ENCODE results near the gene KRT16.

DNA sequence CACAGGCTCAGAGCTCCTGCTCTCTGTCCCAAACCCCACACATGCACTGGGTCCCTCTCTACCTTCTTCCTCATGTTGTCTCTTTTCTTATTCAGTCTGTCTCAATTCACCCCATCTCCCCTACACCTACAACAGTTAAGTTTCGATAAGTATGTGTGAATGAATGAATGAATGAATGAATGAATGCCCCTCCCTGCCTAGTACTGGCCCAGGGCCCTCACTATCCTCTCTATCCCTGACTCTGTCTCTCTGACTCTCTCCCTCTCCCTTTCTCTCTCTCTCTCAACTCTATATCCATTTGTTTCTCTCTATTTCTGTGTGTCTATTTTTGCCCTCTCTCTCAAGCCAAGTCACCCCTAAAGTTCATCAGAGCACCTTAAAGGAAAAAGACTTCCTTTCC, 34.0 kb downstream of the KRT16 start:
- TF ChIP-seq, protein P1, sequence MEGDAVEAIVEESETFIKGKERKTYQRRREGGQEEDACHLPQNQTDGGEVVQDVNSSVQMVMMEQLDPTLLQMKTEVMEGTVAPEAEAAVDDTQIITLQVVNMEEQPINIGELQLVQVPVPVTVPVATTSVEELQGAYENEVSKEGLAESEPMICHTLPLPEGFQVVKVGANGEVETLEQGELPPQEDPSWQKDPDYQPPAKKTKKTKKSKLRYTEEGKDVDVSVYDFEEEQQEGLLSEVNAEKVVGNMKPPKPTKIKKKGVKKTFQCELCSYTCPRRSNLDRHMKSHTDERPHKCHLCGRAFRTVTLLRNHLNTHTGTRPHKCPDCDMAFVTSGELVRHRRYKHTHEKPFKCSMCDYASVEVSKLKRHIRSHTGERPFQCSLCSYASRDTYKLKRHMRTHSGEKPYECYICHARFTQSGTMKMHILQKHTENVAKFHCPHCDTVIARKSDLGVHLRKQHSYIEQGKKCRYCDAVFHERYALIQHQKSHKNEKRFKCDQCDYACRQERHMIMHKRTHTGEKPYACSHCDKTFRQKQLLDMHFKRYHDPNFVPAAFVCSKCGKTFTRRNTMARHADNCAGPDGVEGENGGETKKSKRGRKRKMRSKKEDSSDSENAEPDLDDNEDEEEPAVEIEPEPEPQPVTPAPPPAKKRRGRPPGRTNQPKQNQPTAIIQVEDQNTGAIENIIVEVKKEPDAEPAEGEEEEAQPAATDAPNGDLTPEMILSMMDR (IDR thresholded peaks at IDR 0.05; ENCODE audit: control extremely low read depth in 1 of 3, insufficient read depth in 1 of 3, low read depth in 1 of 3, low read length in 3 of 3) = no peak
- TF ChIP-seq CBX8 (IDR thresholded peaks at IDR 0.05; ENCODE audit: borderline replicate concordance, low read depth, low read length) (no peak), SRF (IDR thresholded peaks at IDR 0.05; ENCODE audit: low read depth, low read length) (no peak), YY1 (IDR thresholded peaks at IDR 0.05; ENCODE audit: low read depth, low read length) (no peak), POLR2A (IDR thresholded peaks at IDR 0.05; ENCODE audit: control extremely low read depth in 1 of 2, low read depth in 2 of 2, low read length in 2 of 2) (no peak), NANOG (IDR thresholded peaks at IDR 0.05; ENCODE audit: insufficient read depth, low read depth, low read length, poor library complexity, severe bottlenecking) (no peak), SIN3A (conservative IDR thresholded peaks at IDR 0.05 in 1 of 2, IDR thresholded peaks at IDR 0.05 in 1 of 2; ENCODE audit: low read depth in 1 of 2, low read length in 2 of 2) (no peak), SUZ12 (IDR thresholded peaks at IDR 0.05; ENCODE audit: low read length) (no peak), RAD21 (IDR thresholded peaks at IDR 0.05 in 1 of 2, conservative IDR thresholded peaks at IDR 0.05 in 1 of 2; ENCODE audit: low read depth in 2 of 2, low read length in 2 of 2) (no peak)
- TF ChIP-seq, protein P2, sequence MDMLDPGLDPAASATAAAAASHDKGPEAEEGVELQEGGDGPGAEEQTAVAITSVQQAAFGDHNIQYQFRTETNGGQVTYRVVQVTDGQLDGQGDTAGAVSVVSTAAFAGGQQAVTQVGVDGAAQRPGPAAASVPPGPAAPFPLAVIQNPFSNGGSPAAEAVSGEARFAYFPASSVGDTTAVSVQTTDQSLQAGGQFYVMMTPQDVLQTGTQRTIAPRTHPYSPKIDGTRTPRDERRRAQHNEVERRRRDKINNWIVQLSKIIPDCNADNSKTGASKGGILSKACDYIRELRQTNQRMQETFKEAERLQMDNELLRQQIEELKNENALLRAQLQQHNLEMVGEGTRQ (IDR thresholded peaks at IDR 0.05; ENCODE audit: low read length) = no peak
- TF ChIP-seq, protein P3, sequence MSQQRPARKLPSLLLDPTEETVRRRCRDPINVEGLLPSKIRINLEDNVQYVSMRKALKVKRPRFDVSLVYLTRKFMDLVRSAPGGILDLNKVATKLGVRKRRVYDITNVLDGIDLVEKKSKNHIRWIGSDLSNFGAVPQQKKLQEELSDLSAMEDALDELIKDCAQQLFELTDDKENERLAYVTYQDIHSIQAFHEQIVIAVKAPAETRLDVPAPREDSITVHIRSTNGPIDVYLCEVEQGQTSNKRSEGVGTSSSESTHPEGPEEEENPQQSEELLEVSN (IDR thresholded peaks at IDR 0.05) = no peak

All from H1 (cell line).